BLaER1 treated with 17β-estradiol and CSF1 and Interleukin-3, amounts not matched to agents 10 nM and 100 nM (cell line): Measurements from ENCODE around the gene ELMOD1.
A peak's percentile ranks its signal among the peaks of the same experiment; 100 is the strongest.

Experiments
- H3K27ac ChIP-seq, 11 experiments: shearing (Covaris generic); formaldehyde crosslinking; 2 replicates each; pipeline ENCODE4 v1.8.1; 2022
- H3K27me3 ChIP-seq, 11 experiments: shearing (Covaris generic); formaldehyde crosslinking; 2 replicates each; pipeline ENCODE4 v1.8.1; 2022
- H3K36me3 ChIP-seq, 11 experiments: shearing (Covaris generic); formaldehyde crosslinking; 2 replicates each; pipeline ENCODE4 v1.8.1; 2022
- H3K4me1 ChIP-seq, 10 experiments: shearing (Covaris generic); formaldehyde crosslinking; 2 replicates each; pipeline ENCODE4 v1.8.1; 2022
- H3K4me2 ChIP-seq, 11 experiments: shearing (Covaris generic); formaldehyde crosslinking; 2 replicates each; pipeline ENCODE4 v1.8.1; 2022
- H3K4me3 ChIP-seq, 10 experiments: shearing (Covaris generic); formaldehyde crosslinking; 2 replicates each; pipeline ENCODE4 v1.8.1; 2022
- H3K9ac ChIP-seq, 11 experiments: shearing (Covaris generic); formaldehyde crosslinking; 2 replicates each; pipeline ENCODE4 v1.8.1; 2022
- H3K9me3 ChIP-seq, 11 experiments: shearing (Covaris generic); formaldehyde crosslinking; replicated peaks in 1 of 11; 2 replicates each; pipeline ENCODE4 v1.8.1; 2022
- H4K20me1 ChIP-seq, 11 experiments: shearing (Covaris generic); formaldehyde crosslinking; 2 replicates each; pipeline ENCODE4 v1.8.1; 2022
- Cebpa-rat ChIP-seq, 11 experiments: shearing (Covaris generic); IDR thresholded peaks; 2 replicates each; pipeline ENCODE4 v1.8.1; 2022

Gene ELMOD1

GRCh38 chr11:107689317-107690202 lies 98.6 kb downstream of the ELMOD1 start:
- Histone ChIP-seq H3K4me2 (no peak overlapping the region; a peak in 1 of 22 replicates), H3K9me3 (peaks cover 0 to 30% (median 18%) of the 10 kb centered on the region in 11 experiments; a peak in 18 of 22 replicates), H3K27me3 (no peaks in the 10 kb centered on the region), H3K4me3 (no peak overlapping the region), H3K9ac (no peak overlapping the region; a peak in 1 of 22 replicates), H3K36me3 (no peaks in the 10 kb centered on the region), H3K4me1 (peaks cover 0 to 35% (median 26%) of the 10 kb centered on the region in 10 experiments; a peak in 14 of 20 replicates), H4K20me1 (no peaks in the 10 kb centered on the region), H3K27ac (no peak overlapping the region)
- TF ChIP-seq Cebpa-rat (IDR thresholded peaks at IDR 0.05), result no peak

GRCh38 chr11:107691000-107691750 lies 100.2 kb downstream of the ELMOD1 start:
- Histone ChIP-seq H3K4me2 (peak overlapping the region in 3 of 11 experiments; percentile 1 to 36 (median 11); a peak in 5 of 22 replicates), H3K4me3 (no peak overlapping the region), H4K20me1 (no peaks in the 10 kb centered on the region), H3K4me1 (peaks cover 0 to 35% (median 26%) of the 10 kb centered on the region in 10 experiments; a peak in 14 of 20 replicates), H3K27me3 (no peaks in the 10 kb centered on the region), H3K9me3 (peaks cover 0 to 30% (median 18%) of the 10 kb centered on the region in 11 experiments; a peak in 18 of 22 replicates), H3K9ac (no peak overlapping the region), H3K27ac (peak overlapping the region in 1 of 11 experiments; percentile 11; a peak in 4 of 22 replicates), H3K36me3 (no peaks in the 10 kb centered on the region)
- no peak for TF ChIP-seq Cebpa-rat (IDR thresholded peaks at IDR 0.05)

GRCh38 chr11:107695446-107695845 lies 104.5 kb downstream of the ELMOD1 start:
- H3K27ac ChIP-seq, result no peak overlapping the region
- no peak overlapping the region for H3K4me2 ChIP-seq

DNA sequence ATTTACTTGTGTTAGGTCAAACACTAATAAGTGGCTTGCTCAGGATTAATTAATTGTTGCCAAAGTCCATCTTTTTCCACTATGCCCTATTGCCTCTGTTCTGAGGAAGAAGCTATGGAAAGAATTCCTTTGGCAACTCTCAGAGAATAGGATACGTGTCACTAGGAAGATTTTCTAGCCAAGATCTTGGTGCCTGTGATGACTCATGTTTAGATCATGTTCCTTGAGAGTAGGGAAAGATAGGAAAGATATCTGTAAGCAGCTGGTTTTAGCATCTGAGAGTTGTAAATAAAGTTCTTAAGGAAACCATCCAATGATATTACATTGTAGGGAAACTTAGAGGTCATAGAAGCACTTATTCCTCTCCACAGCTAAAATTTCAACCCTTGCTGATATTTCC lies 105.2 kb downstream of the ELMOD1 start:
- Histone ChIP-seq H3K9ac (no peak overlapping the region), H3K27me3 (no peaks in the 10 kb centered on the region), H3K4me1 (peaks cover 0 to 26% (median 10%) of the 10 kb centered on the region in 10 experiments; a peak in 11 of 20 replicates), H4K20me1 (no peaks in the 10 kb centered on the region), H3K4me3 (no peak overlapping the region), H3K4me2 (no peak overlapping the region), H3K27ac (no peak overlapping the region), H3K9me3 (peaks cover 0 to 30% (median 18%) of the 10 kb centered on the region in 11 experiments; a peak in 18 of 22 replicates), H3K36me3 (no peaks in the 10 kb centered on the region)
- no peak for TF ChIP-seq Cebpa-rat (IDR thresholded peaks at IDR 0.05)

More at GRCh38 chr11:107695446-107695845, 104.5 kb downstream of the ELMOD1 start:
- Histone ChIP-seq H3K36me3 (no peaks in the 10 kb centered on the region), H3K9ac (no peak overlapping the region), H3K9me3 (peaks cover 0 to 30% (median 18%) of the 10 kb centered on the region in 11 experiments; a peak in 18 of 22 replicates), H3K4me1 (peaks cover 0 to 27% (median 16%) of the 10 kb centered on the region in 10 experiments; a peak in 11 of 20 replicates), H3K4me3 (no peak overlapping the region), H4K20me1 (no peaks in the 10 kb centered on the region), H3K27me3 (no peaks in the 10 kb centered on the region)
- TF ChIP-seq Cebpa-rat (IDR thresholded peaks at IDR 0.05), result no peak

GRCh38 chr11:107697291-107697690 lies 106.3 kb downstream of the ELMOD1 start:
- no peak for TF ChIP-seq Cebpa-rat (IDR thresholded peaks at IDR 0.05)
- peaks cover 0 to 20% (median 11%) of the 10 kb centered on the region in 11 experiments; a peak in 17 of 22 replicates for H3K9me3 ChIP-seq
- no peak overlapping the region for H3K4me2 ChIP-seq
- no peaks in the 10 kb centered on the region for H4K20me1 ChIP-seq
- H3K27ac ChIP-seq, result no peak overlapping the region
- no peak overlapping the region for H3K4me3 ChIP-seq
- H3K9ac ChIP-seq, result no peak overlapping the region
- peaks cover 0 to 14% (median 7%) of the 10 kb centered on the region in 10 experiments; a peak in 11 of 20 replicates for H3K4me1 ChIP-seq
- H3K27me3 ChIP-seq, result no peaks in the 10 kb centered on the region
- no peaks in the 10 kb centered on the region for H3K36me3 ChIP-seq

DNA sequence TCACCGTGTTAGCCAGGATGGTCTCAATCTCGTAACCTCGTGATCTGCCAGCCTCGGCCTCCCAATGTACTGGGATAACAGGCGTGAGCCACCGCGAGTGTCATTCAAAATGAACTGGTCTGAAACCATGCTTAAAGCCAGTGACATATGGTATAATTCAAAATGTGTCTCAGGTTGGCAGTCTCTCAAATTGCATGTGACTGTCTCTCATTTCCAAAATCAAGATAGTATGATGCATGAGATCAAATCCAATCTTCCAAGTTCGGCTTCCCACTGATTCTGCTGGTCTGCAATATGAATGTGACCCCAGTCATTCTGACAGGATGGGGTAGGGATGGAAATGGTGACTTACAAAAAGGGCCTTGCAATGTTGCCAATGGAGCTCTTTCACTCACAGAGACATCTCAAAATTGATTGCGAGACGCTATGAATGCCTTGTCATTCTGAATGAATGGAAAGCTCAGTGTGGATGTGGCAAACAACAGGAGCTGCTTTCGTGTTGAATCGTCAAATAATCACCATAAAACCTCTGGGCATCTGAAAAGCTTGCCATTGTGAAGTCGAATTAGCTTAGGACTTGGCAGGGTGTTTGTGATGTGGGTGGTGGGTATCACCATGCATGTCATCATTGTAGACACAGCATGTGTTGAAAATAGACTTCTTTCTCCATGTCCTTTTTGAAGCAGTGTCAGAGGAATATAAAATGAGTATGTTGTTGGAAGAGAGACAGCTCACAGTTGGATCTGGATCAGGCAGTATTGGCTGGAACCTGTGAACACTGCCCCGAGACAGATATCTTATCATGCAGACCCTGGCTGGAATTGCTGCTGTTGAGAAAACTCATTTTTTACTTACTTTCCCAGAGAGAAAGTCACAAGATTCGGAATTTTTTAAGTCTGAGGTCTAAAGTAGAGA lies 108.7 kb downstream of the ELMOD1 start:
- no peaks in the 10 kb centered on the region for H3K36me3 ChIP-seq
- no peak overlapping the region for H3K9ac ChIP-seq
- no peaks in the 10 kb centered on the region for H3K27me3 ChIP-seq
- no peak overlapping the region for H3K27ac ChIP-seq
- H4K20me1 ChIP-seq, result no peaks in the 10 kb centered on the region
- no peaks in the 10 kb centered on the region; a peak in 2 of 20 replicates for H3K4me1 ChIP-seq
- H3K9me3 ChIP-seq, result no peaks in the 10 kb centered on the region; a peak in 1 of 22 replicates
- H3K4me2 ChIP-seq, result no peak overlapping the region
- no peak overlapping the region for H3K4me3 ChIP-seq
- TF ChIP-seq Cebpa-rat (IDR thresholded peaks at IDR 0.05), result no peak

GRCh38 chr11:107702109-107702660 lies 111.2 kb downstream of the ELMOD1 start:
- TF ChIP-seq Cebpa-rat (IDR thresholded peaks at IDR 0.05), result no peak
- Histone ChIP-seq H4K20me1 (no peaks in the 10 kb centered on the region), H3K36me3 (no peaks in the 10 kb centered on the region), H3K27me3 (no peaks in the 10 kb centered on the region), H3K27ac (no peak overlapping the region), H3K4me2 (no peak overlapping the region), H3K9me3 (no peaks in the 10 kb centered on the region), H3K4me3 (no peak overlapping the region), H3K4me1 (no peaks in the 10 kb centered on the region), H3K9ac (no peak overlapping the region)

DNA sequence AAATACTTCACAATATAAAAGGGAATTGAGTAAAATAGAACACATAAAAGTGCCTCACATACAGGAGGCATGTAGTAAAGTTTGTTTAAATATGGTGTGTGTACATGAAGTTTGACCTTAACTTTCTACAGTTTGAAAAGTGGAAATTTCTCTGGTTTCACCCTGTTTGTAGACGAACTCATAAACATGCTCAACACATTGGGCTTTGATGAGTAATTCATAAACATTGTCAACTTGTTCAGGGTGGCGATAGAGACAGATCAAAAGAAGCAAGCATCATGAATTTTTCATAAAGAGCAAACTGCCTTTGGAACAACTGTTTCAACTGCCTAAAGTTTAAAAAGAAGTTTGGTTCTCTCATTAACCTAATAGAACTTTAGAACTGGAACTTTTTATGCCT lies 111.8 kb downstream of the ELMOD1 start:
- no peak for TF ChIP-seq Cebpa-rat (IDR thresholded peaks at IDR 0.05)
- no peaks in the 10 kb centered on the region for H3K4me1 ChIP-seq
- H3K4me2 ChIP-seq, result no peak overlapping the region

More for the DNA sequence above, 111.8 kb downstream of the ELMOD1 start:
- Histone ChIP-seq H3K27me3 (no peaks in the 10 kb centered on the region), H4K20me1 (no peaks in the 10 kb centered on the region), H3K9ac (no peak overlapping the region), H3K27ac (no peak overlapping the region), H3K36me3 (no peaks in the 10 kb centered on the region), H3K9me3 (no peaks in the 10 kb centered on the region), H3K4me3 (no peak overlapping the region)
